H1 (cell line): ENCODE measurements around the gene USP10. TPM values are rescaled to one million over a fixed set of nuclear protein-coding genes. Genes with fewer than 3 reads are reported as not detected.

Experiments
- CTCF ChIA-PET: fragments of 300-600 bp; sonication (Branson Sonifier 250); formaldehyde crosslinking; loops from one replicate; lab custom pipeline; 2021; ENCODE audit not compliant: partially characterized antibody; lab: Charles Lee
- POLR2A ChIA-PET: fragments of 300-600 bp; sonication (Branson Sonifier 250); formaldehyde crosslinking; loops from one replicate; lab custom pipeline; 2021; ENCODE audit warnings: inconsistent platforms; ENCODE audit not compliant: partially characterized antibody; lab: Charles Lee
- DNase-seq, 2 experiments: peaks; one replicate each; pipeline versions ENCODE4 v3.0.0 to v3.0.0-alpha.2; 2010 to 2022; ENCODE audit warnings: low spot score in 2 of 2, low read depth in 1 of 2, mixed read lengths in 1 of 2
- FAIRE-seq: peaks from 2 replicates; lab custom pipeline; 2011; peaks lifted over from hg19 to GRCh38; lab: Jason Lieb, UNC
- H2AFZ ChIP-seq: 2 replicates; pipeline ENCODE4 v1.8.1; 2012; ENCODE audit warnings: low read length, inconsistent platforms
- H2AK5ac ChIP-seq: 2 replicates; pipeline ENCODE4 v1.6.1; 2013; ENCODE audit warnings: low read depth, low read length
- H2BK120ac ChIP-seq: replicated peaks from 2 replicates; pipeline ENCODE3; 2013; ENCODE audit warnings: low read depth, low read length, inconsistent platforms
- H2BK12ac ChIP-seq: 2 replicates; pipeline ENCODE4 v1.6.1; 2013; ENCODE audit warnings: low read depth, low read length
- H2BK15ac ChIP-seq: 2 replicates; pipeline ENCODE4 v1.6.1; 2013; ENCODE audit warnings: low read length
- H2BK20ac ChIP-seq: 2 replicates; pipeline ENCODE4 v1.6.1; 2013; ENCODE audit warnings: low read length
- H2BK5ac ChIP-seq: 2 replicates; pipeline ENCODE4 v1.6.1; 2013; ENCODE audit warnings: low read depth, low read length
- H3K14ac ChIP-seq: 2 replicates; pipeline ENCODE4 v1.6.1; 2013; ENCODE audit warnings: inconsistent platforms; ENCODE audit not compliant: insufficient read length
- H3K18ac ChIP-seq: 2 replicates; pipeline ENCODE4 v1.6.1; 2013; ENCODE audit warnings: low read length; ENCODE audit errors: extremely low read depth
- H3K23ac ChIP-seq: 2 replicates; pipeline ENCODE4 v1.6.1; 2013; ENCODE audit warnings: inconsistent platforms; ENCODE audit not compliant: insufficient read length
- H3K23me2 ChIP-seq: 2 replicates; pipeline ENCODE4 v1.6.1; 2013; ENCODE audit warnings: low read depth, low read length
- H3K27ac ChIP-seq: 2 replicates; pipeline ENCODE4 v1.6.1; 2011; ENCODE audit warnings: low read depth, low read length, inconsistent platforms
- H3K27me3 ChIP-seq, 4 experiments: replicated peaks in 1 of 4; 1 replicate in 1 of 4; 2 replicates in 3 of 4; pipeline versions ENCODE4 v1.6.1 to v1.8.1; 2011 to 2013; ENCODE audit warnings: low read length in 3 of 4, mild to moderate bottlenecking in 3 of 4, inconsistent platforms in 2 of 4, mixed read lengths in 2 of 4, moderate library complexity in 1 of 4; ENCODE audit not compliant: control insufficient read depth in 3 of 4, insufficient read depth in 3 of 4; ENCODE audit errors: extremely low read depth in 1 of 4
- H3K36me3 ChIP-seq, 4 experiments: 2 replicates each; pipeline versions ENCODE4 v1.6.1 to v1.8.1; 2011 to 2013; ENCODE audit warnings: mild to moderate bottlenecking in 4 of 4, low read length in 3 of 4, moderate library complexity in 2 of 4, control low read depth in 1 of 4, inconsistent platforms in 1 of 4; ENCODE audit not compliant: insufficient read depth in 4 of 4, control insufficient read depth in 2 of 4
- H3K4ac ChIP-seq: replicated peaks from 2 replicates; pipeline ENCODE3; 2013; ENCODE audit warnings: low read length, low read depth, mixed read lengths, inconsistent platforms; ENCODE audit not compliant: insufficient read length
- H3K4me1 ChIP-seq, 4 experiments: replicated peaks in 1 of 4; 1 replicate in 1 of 4; 2 replicates in 3 of 4; pipeline versions ENCODE4 v1.6.1 to v1.8.1; 2011 to 2013; ENCODE audit warnings: low read length in 3 of 4, inconsistent platforms in 2 of 4, mixed read lengths in 1 of 4; ENCODE audit not compliant: insufficient read depth in 4 of 4, control insufficient read depth in 3 of 4
- H3K4me2 ChIP-seq, 2 experiments: 2 replicates each; pipeline versions ENCODE4 v1.6.1 to v1.8.1; 2011 to 2013; ENCODE audit warnings: low read depth in 2 of 2, low read length in 2 of 2, control low read depth in 1 of 2, inconsistent platforms in 1 of 2, mild to moderate bottlenecking in 1 of 2; ENCODE audit not compliant: insufficient read depth in 1 of 2
- H3K4me3 ChIP-seq, 4 experiments: fragments of 200-600, 300-600 bp in 1 of 4; sonication (generic), shearing (Covaris generic), sonication (Bioruptor Twin) in 1 of 4; 2 replicates each; pipeline versions ENCODE4 v1.5.1 to v1.8.1; 2011 to 2016; ENCODE audit warnings: low read length in 4 of 4, low read depth in 3 of 4, control low read depth in 2 of 4, inconsistent platforms in 2 of 4, mild to moderate bottlenecking in 2 of 4, mixed read lengths in 1 of 4, moderate library complexity in 1 of 4; ENCODE audit not compliant: insufficient read depth in 2 of 4; ENCODE audit errors: extremely low read depth in 1 of 4
- H3K56ac ChIP-seq: replicated peaks from 2 replicates; pipeline ENCODE3; 2013; ENCODE audit warnings: low read depth, mild to moderate bottlenecking, mixed read lengths, low read length, inconsistent platforms; ENCODE audit not compliant: insufficient read length
- H3K79me1 ChIP-seq: 2 replicates; pipeline ENCODE4 v1.6.1; 2013; ENCODE audit warnings: low read depth, low read length, control low read depth
- H3K79me2 ChIP-seq, 2 experiments: 2 replicates each; pipeline versions ENCODE4 v1.6.1 to v1.8.1; 2012 to 2013; ENCODE audit warnings: low read length in 2 of 2, mild to moderate bottlenecking in 2 of 2, inconsistent platforms in 1 of 2; ENCODE audit not compliant: insufficient read depth in 2 of 2, control insufficient read depth in 1 of 2
- H3K9ac ChIP-seq, 4 experiments: replicated peaks in 1 of 4; 1 replicate in 1 of 4; 2 replicates in 3 of 4; pipeline versions ENCODE4 v1.6.1 to v1.8.1; 2011 to 2013; ENCODE audit warnings: low read depth in 3 of 4, low read length in 3 of 4, control low read depth in 2 of 4, mild to moderate bottlenecking in 2 of 4, moderate library complexity in 2 of 4, inconsistent platforms in 1 of 4; ENCODE audit errors: extremely low read depth in 1 of 4
- H3K9me3 ChIP-seq, 2 experiments: 2 replicates each; pipeline versions ENCODE4 v1.6.1 to v1.8.1; 2012 to 2013; ENCODE audit warnings: mild to moderate bottlenecking in 2 of 2, moderate library complexity in 2 of 2, control low read depth in 1 of 2, inconsistent platforms in 1 of 2, low read depth in 1 of 2, low read length in 1 of 2, mixed read lengths in 1 of 2; ENCODE audit not compliant: insufficient read depth in 2 of 2
- H4K20me1 ChIP-seq, 2 experiments: replicated peaks in 1 of 2; 2 replicates each; pipeline versions ENCODE3 to v1.8.1; 2011 to 2013; ENCODE audit warnings: inconsistent platforms in 2 of 2, low read length in 2 of 2, mild to moderate bottlenecking in 1 of 2; ENCODE audit not compliant: insufficient read depth in 2 of 2, control insufficient read depth in 1 of 2
- H4K5ac ChIP-seq: 2 replicates; pipeline ENCODE4 v1.6.1; 2013; ENCODE audit warnings: low read length, low read depth, mixed read lengths, inconsistent platforms; ENCODE audit not compliant: insufficient read length
- H4K8ac ChIP-seq: 2 replicates; pipeline ENCODE4 v1.8.0; 2013; ENCODE audit warnings: mild to moderate bottlenecking, moderate library complexity, low read length, inconsistent platforms; ENCODE audit not compliant: insufficient read depth; ENCODE audit errors: extremely low read depth
- H4K91ac ChIP-seq: replicated peaks from 2 replicates; pipeline ENCODE3; 2013; ENCODE audit warnings: low read length, mixed read lengths, inconsistent platforms; ENCODE audit not compliant: insufficient read length
- ATF2 ChIP-seq: IDR thresholded peaks from 2 replicates; pipeline ENCODE4 v1.6.1; 2012; ENCODE audit warnings: low read length, inconsistent platforms
- RAD21 ChIP-seq, 2 experiments: IDR thresholded peaks in 1 of 2; conservative IDR thresholded peaks in 1 of 2; 2 replicates each; pipeline ENCODE4 v1.6.1; 2011; ENCODE audit warnings: low read depth in 2 of 2, low read length in 2 of 2, improper control_type of control experiment in 1 of 2, inconsistent platforms in 1 of 2, mild to moderate bottlenecking in 1 of 2, moderate library complexity in 1 of 2
- SP2 ChIP-seq: IDR thresholded peaks from 2 replicates; pipeline ENCODE4 v1.6.1; 2012; ENCODE audit warnings: mild to moderate bottlenecking, low read length, inconsistent platforms
- TEAD4 ChIP-seq: IDR thresholded peaks from 2 replicates; pipeline ENCODE4 v1.6.1; 2012; ENCODE audit warnings: low read depth, low read length, inconsistent platforms, mixed read lengths
- YY1 ChIP-seq: IDR thresholded peaks from 2 replicates; pipeline ENCODE4 v1.6.1; 2011; ENCODE audit warnings: low read depth, mild to moderate bottlenecking, low read length
- WGBS, 2 experiments: shearing (Covaris generic) in 1 of 2; methylation state at CpG; one replicate each; pipeline versions ENCODE4 v1.1.6 to v1.1.7; 2013 to 2015; ENCODE audit warnings: low lambda C conversion rate in 2 of 2, mixed read lengths in 2 of 2, inconsistent platforms in 1 of 2, low coverage in 1 of 2, missing lambda C conversion rate in 1 of 2; ENCODE audit not compliant: insufficient replicate concordance in 2 of 2, insufficient coverage in 1 of 2, insufficient read length in 1 of 2; ENCODE audit errors: extremely low coverage in 1 of 2, missing lambda C conversion rate in 1 of 2; 5-methylcytosine and 5-hydroxymethylcytosine counted together
- polyA plus RNA-seq, 7 experiments: library from polyadenylated mRNA; depleted of rRNA in 3 of 7; stranded (reverse) in 5 of 7; unstranded in 2 of 7; fragments of >200 nt in 5 of 7; fragments of 200-250 nt in 2 of 7; gene quantifications; 1 replicate in 5 of 7; 2 replicates in 1 of 7; 4 replicates in 1 of 7; pipeline versions ENCODE4 v1.2.1 to v1.2.3, GENCODE V29; 2011 to 2013; ENCODE audit warnings: missing spikeins in 2 of 7, mixed read lengths in 2 of 7
- total RNA-seq: library from RNA; stranded (reverse); fragmentation: NEBNext Ultra II Directional; extraction: Animal tissue kit (Norgen Biotek cat#: 25700); gene quantifications from 2 replicates; pipeline ENCODE4 v1.2.1, GENCODE V29; 2021

Gene USP10
- total and polyA plus RNA-seq, 2 of the 8 experiments (the other 6 are each of a cell fraction or from before 2014, with no cell fraction given): 171 to 195 TPM

- no peak overlapping the region for H3K18ac ChIP-seq
- no peaks in the 10 kb centered on the region for H3K36me3 ChIP-seq
- no peaks in the 10 kb centered on the region for H4K20me1 ChIP-seq
- H2BK120ac ChIP-seq: no peak overlapping the region
- H3K27me3 ChIP-seq: no peaks in the 10 kb centered on the region
- peaks cover 0 to 2% (median 0%) of the 10 kb centered on the region in 4 experiments; a peak in 2 of 7 replicates for H3K4me1 ChIP-seq
- no peaks in the 10 kb centered on the region for H3K79me1 ChIP-seq
- H2AK5ac ChIP-seq: no peak overlapping the region
- no peak overlapping the region for H4K8ac ChIP-seq
- H3K4me2 ChIP-seq: no peak overlapping the region
- POLR2A ChIA-PET: interaction anchor here (0.8 to 1.2 kb wide), 3 partner anchors 8 to 12 kb away, joined by 3 to 5 read pairs (median 3); no protein-coding TSS in a partner anchor
- H3K23me2 ChIP-seq: no peaks in the 10 kb centered on the region
- H4K91ac ChIP-seq: no peak overlapping the region
- H3K4me3 ChIP-seq: no peak overlapping the region
- no peaks in the 10 kb centered on the region for H3K79me2 ChIP-seq
- no peak overlapping the region for H3K23ac ChIP-seq
- H3K4ac ChIP-seq: no peak overlapping the region
- WGBS, 2 experiments: 90% methylated on average over 6 of the region's 6 CpGs; no CpG with 5 or more reads in 1 of the 2 experiments
- H3K9ac ChIP-seq: no peak overlapping the region
- no peak overlapping the region for H3K56ac ChIP-seq
- no peak overlapping the region for H3K14ac ChIP-seq
- no peak for TF ChIP-seq ATF2
- TF ChIP-seq TEAD4: no peak
- no peak for TF ChIP-seq RAD21 (IDR thresholded peaks at IDR 0.05 in 1 of 2, conservative IDR thresholded peaks at IDR 0.05 in 1 of 2; ENCODE audit: low read depth in 2 of 2, low read length in 2 of 2)
- no peak for TF ChIP-seq YY1
- TF ChIP-seq SP2: no peak
- no peak overlapping the region for H2BK5ac ChIP-seq
- no peak overlapping the region for H3K27ac ChIP-seq
- CTCF ChIA-PET: interaction anchor here (1.2 to 2.0 kb wide), 6 partner anchors 18 to 178 kb away, joined by 3 to 6 read pairs (median 4); no protein-coding TSS in a partner anchor
- H2BK15ac ChIP-seq: no peak overlapping the region
- no peak overlapping the region for H4K5ac ChIP-seq
- FAIRE-seq (no peak), DNase-seq (no peak)
- no peaks in the 10 kb centered on the region for H3K9me3 ChIP-seq
- no peak overlapping the region for H2BK12ac ChIP-seq
- H2AFZ ChIP-seq: no peak overlapping the region
- H2BK20ac ChIP-seq: no peak overlapping the region
Observed at GRCh38 chr16:84791501-84791900, 91.7 kb downstream of the USP10 start.
